Nephron progenitor cell (in vitro differentiated cells): ENCODE results near the gene MYOM1.
A peak's percentile ranks its signal among the peaks of the same experiment; 100 is the strongest.
"Not testable (repeated sequence)": the region's sequence is repeated elsewhere in the genome, so short reads cannot be mapped to it uniquely, and the experiment has no call there.

ENCODE experiments used
- DNase-seq: peaks from one replicate; pipeline ENCODE4 v3.0.0; 2021
- H3K27ac Mint-ChIP-seq: 2 replicates; pipeline ENCODE4 v1.8.0; 2021; ENCODE audit warnings: mild to moderate bottlenecking, moderate library complexity, mixed read lengths
- H3K27me3 Mint-ChIP-seq: 2 replicates; pipeline ENCODE4 v1.8.0; 2021; ENCODE audit warnings: mild to moderate bottlenecking, low read depth, mixed read lengths; ENCODE audit not compliant: poor library complexity
- H3K36me3 Mint-ChIP-seq: 2 replicates; pipeline ENCODE4 v1.8.0; 2021; ENCODE audit warnings: low read depth, mixed read lengths
- H3K4me1 Mint-ChIP-seq: 2 replicates; pipeline ENCODE4 v1.8.0; 2021; ENCODE audit warnings: mixed read lengths
- H3K4me3 Mint-ChIP-seq: 2 replicates; pipeline ENCODE4 v1.8.0; 2021; ENCODE audit warnings: mild to moderate bottlenecking, moderate library complexity, mixed read lengths
- H3K9me3 Mint-ChIP-seq: 2 replicates; pipeline ENCODE4 v1.8.0; 2021; ENCODE audit warnings: mild to moderate bottlenecking, moderate library complexity, mixed read lengths
- TF ChIP-seq, protein P1 (sequence below): fragments of 200-600 bp; sonication (generic); IDR thresholded peaks from 2 replicates; pipeline ENCODE4 v1.5.0; 2021; ENCODE audit warnings: antibody characterized with exemption

MYOM1 gene

DNA sequence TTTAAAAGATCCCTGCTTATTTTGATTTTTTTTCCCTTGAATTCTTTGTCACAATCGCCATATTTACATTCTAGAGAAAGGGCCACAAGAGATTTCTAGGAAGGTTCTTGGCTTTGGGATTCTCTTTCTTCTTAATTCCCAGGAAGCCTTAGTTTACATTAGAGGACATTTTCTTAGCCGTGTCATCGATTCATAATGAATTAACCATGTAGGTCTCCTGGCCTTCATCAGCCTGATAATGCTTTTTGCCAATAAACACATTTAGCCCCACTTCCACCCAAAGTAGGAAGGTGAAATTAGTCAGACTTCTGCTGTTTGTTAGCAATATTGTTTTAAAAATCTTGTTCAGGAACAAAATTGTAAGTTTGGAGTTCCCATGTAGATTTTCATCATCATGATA, 135.6 kb downstream of the MYOM1 start:
- no peak overlapping the region for H3K4me3 Mint-ChIP-seq
- peaks cover 60% of the 10 kb centered on the region for H3K4me1 Mint-ChIP-seq
- DNase-seq: no peak
- H3K27ac Mint-ChIP-seq: no peak overlapping the region
- H3K9me3 Mint-ChIP-seq: no peaks in the 10 kb centered on the region
- peaks cover 3% of the 10 kb centered on the region for H3K27me3 Mint-ChIP-seq
- H3K36me3 Mint-ChIP-seq: no peaks in the 10 kb centered on the region
- TF ChIP-seq, protein P1, sequence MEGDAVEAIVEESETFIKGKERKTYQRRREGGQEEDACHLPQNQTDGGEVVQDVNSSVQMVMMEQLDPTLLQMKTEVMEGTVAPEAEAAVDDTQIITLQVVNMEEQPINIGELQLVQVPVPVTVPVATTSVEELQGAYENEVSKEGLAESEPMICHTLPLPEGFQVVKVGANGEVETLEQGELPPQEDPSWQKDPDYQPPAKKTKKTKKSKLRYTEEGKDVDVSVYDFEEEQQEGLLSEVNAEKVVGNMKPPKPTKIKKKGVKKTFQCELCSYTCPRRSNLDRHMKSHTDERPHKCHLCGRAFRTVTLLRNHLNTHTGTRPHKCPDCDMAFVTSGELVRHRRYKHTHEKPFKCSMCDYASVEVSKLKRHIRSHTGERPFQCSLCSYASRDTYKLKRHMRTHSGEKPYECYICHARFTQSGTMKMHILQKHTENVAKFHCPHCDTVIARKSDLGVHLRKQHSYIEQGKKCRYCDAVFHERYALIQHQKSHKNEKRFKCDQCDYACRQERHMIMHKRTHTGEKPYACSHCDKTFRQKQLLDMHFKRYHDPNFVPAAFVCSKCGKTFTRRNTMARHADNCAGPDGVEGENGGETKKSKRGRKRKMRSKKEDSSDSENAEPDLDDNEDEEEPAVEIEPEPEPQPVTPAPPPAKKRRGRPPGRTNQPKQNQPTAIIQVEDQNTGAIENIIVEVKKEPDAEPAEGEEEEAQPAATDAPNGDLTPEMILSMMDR: no peak

DNA sequence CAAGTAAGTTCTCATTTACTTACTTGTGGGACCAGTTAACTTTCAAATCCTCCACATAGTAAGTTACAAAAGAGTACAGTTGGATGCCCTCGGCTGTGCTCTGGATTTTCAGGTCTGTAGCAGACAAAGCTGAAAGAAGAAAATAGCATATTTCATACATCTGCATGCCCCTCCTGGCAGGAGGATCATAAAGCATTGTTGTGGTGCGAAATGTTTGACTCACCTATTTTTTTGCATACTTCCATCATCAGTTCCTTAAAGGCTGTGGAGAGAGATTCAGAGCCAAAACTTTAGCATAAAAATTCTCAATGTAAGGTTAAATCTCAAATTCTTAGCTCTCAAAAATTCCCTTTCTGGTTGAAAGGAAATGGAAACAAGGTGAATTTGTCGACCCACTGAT, 136.0 kb downstream of the MYOM1 start:
- TF ChIP-seq, protein P1: no peak

DNA sequence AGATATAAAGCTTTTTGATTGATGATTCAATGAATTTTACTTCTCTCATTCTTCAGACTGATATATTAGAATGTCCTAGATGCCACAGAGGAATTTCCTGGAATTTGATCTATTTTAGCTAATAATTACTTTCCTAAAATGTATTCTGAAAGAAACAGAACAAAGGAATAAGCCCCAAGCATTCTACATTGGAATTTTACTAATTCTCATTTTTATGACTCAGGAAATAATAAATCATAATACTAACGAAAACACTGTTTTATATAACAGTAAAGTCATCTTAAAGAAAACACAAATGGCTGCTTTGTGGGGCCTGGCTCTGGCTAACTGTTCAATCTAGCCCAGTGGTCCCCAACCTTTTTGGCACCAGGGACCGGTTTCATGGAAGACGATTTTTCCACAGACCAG, 138.2 kb downstream of the MYOM1 start:
- no peak for DNase-seq
- TF ChIP-seq, protein P1: no peak
- Mint-ChIP-seq H3K27me3 (peaks cover 3% of the 10 kb centered on the region), H3K36me3 (no peaks in the 10 kb centered on the region), H3K9me3 (no peaks in the 10 kb centered on the region), H3K4me1 (peaks cover 51% of the 10 kb centered on the region), H3K27ac (no peak overlapping the region), H3K4me3 (no peak overlapping the region)

More for the DNA sequence above, 136.0 kb downstream of the MYOM1 start:
- H3K9me3 Mint-ChIP-seq: no peaks in the 10 kb centered on the region
- H3K4me1 Mint-ChIP-seq: peaks cover 60% of the 10 kb centered on the region
- no peak for DNase-seq
- peaks cover 3% of the 10 kb centered on the region for H3K27me3 Mint-ChIP-seq
- no peaks in the 10 kb centered on the region for H3K36me3 Mint-ChIP-seq
- no peak overlapping the region for H3K4me3 Mint-ChIP-seq
- H3K27ac Mint-ChIP-seq: no peak overlapping the region

DNA sequence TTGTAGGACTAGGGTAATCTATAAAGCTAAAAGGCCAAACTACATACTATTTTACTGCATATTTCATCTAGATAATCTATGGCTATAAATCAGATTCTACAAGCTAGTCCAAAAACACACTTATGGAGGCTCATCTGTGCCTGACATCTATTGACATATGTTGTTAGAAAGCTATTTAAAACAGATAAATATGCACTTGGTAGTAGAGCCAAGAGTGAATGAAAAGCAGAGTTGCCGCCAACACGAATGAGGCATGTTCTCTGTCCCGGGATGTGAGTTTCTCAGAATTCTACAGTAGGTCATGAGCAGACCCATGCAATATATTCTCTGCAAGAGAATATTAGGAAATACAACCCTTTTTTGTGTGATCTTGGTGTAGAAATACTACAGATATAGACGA, 140.1 kb downstream of the MYOM1 start:
- no peaks in the 10 kb centered on the region for H3K36me3 Mint-ChIP-seq
- no peak overlapping the region for H3K4me3 Mint-ChIP-seq
- no peaks in the 10 kb centered on the region for H3K9me3 Mint-ChIP-seq
- peaks cover 3% of the 10 kb centered on the region for H3K27me3 Mint-ChIP-seq
- H3K27ac Mint-ChIP-seq: peak overlapping the region; percentile 95
- H3K4me1 Mint-ChIP-seq: peaks cover 46% of the 10 kb centered on the region
- no peak for DNase-seq
- TF ChIP-seq, protein P1: no peak

- TF ChIP-seq, protein P1: no peak
- Mint-ChIP-seq H3K4me1 (peaks cover 53% of the 10 kb centered on the region), H3K9me3 (no peaks in the 10 kb centered on the region), H3K4me3 (no peak overlapping the region), H3K36me3 (no peaks in the 10 kb centered on the region), H3K27ac (peak overlapping the region; percentile 23), H3K27me3 (no peaks in the 10 kb centered on the region)
- no peak for DNase-seq
These were observed 144.3 kb downstream of the MYOM1 start for GRCh38 chr18:3075491-3075890.

DNA sequence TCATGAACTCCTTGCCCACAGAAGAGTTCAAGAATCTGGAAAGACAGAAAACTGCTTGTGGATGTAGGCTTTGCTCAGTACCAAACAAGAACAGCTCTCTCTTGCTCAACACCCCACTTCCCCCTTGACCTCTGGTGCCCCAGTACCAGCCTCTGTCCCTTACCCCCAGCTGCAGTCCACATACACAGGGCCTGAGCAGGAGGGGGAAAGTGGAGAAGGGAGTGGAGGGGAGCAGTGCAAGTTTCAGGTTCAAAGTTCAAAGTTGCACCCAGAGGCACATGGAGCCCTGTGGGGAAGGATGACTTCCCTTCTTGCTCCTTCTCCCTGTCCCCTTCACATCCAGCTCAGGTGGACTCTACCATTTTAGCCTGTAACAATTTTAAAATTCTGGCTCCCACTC, 145.7 kb downstream of the MYOM1 start:
- Mint-ChIP-seq H3K4me1 (peaks cover 47% of the 10 kb centered on the region), H3K36me3 (no peaks in the 10 kb centered on the region), H3K4me3 (no peak overlapping the region), H3K27ac (peak overlapping the region; percentile 81), H3K27me3 (no peaks in the 10 kb centered on the region), H3K9me3 (no peaks in the 10 kb centered on the region)
- DNase-seq: no peak
- TF ChIP-seq, protein P1: no peak

DNA sequence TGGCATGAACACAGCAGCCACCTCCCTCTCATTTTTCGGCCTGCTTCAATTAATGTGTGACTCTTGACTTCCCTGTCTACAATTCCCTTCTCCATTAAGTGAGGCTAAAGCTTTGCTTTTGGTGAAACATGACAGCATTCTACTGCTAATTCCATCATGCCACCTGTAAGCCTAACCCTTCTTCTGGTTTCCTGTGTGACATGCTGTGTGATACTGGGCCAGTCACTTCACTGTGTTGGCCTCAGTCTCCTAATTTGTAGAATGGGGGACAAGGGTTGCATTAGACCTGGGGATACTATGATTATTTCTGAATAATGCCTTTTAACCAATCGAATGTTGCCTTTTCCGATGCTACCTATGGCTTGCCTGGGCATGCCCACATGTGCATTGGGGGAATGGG, 146.4 kb downstream of the MYOM1 start:
- H3K36me3 Mint-ChIP-seq, H3K27ac Mint-ChIP-seq: not testable (repeated sequence)

More for the DNA sequence above, 146.4 kb downstream of the MYOM1 start:
- H3K27me3 Mint-ChIP-seq, H3K4me3 Mint-ChIP-seq, DNase-seq, H3K9me3 Mint-ChIP-seq: not testable (repeated sequence)
- peaks cover 49% of the 10 kb centered on the region for H3K4me1 Mint-ChIP-seq
